Prostate gland (tissue), 2 donors: Measurements from ENCODE around the gene OPA1. TPM values are rescaled to one million over a fixed set of nuclear protein-coding genes. Genes with fewer than 3 reads are reported as not detected.

ENCODE experiments used
- DNase-seq: peaks from one replicate; pipeline ENCODE4 v3.0.0-alpha.2; 2019; ENCODE audit warnings: low spot score
- H3K27ac ChIP-seq, 2 donors: fragments of 200-600 bp; sonication (generic); 2 replicates each; pipeline ENCODE4 v1.5.1; 2017 to 2019
- H3K27me3 ChIP-seq: fragments of 200-600 bp; sonication (generic); replicated peaks from 2 replicates; pipeline ENCODE4 v1.5.1; 2019; ENCODE audit not compliant: insufficient read depth
- H3K36me3 ChIP-seq, 2 donors: fragments of 200-600 bp; sonication (generic); 1 replicate in 1 of 2; 2 replicates in 1 of 2; pipeline versions ENCODE4 v1.5.1 to v1.8.1; 2017 to 2019
- H3K4me1 ChIP-seq: fragments of 200-600 bp; sonication (generic); replicated peaks from 2 replicates; pipeline ENCODE4 v1.5.1; 2019
- H3K4me3 ChIP-seq, 2 donors: fragments of 200-600 bp; sonication (generic); 2 replicates each; pipeline ENCODE4 v1.5.1; 2017 to 2019
- H3K9me3 ChIP-seq: fragments of 200-600 bp; sonication (generic); 2 replicates; pipeline ENCODE4 v1.5.1; 2017
- CTCF ChIP-seq, 4 experiments: fragments of 200-600 bp in 2 of 4; fragments of 450-650 bp in 2 of 4; sonication (generic) in 2 of 4; IDR thresholded peaks; 1 replicate in 3 of 4; 2 replicates in 1 of 4; pipeline ENCODE4 v1.5.1; 2016 to 2019; ENCODE audit warnings: antibody characterized with exemption in 4 of 4, mild to moderate bottlenecking in 2 of 4, moderate library complexity in 2 of 4
- POLR2A ChIP-seq: fragments of 450-650 bp; IDR thresholded peaks from one replicate; pipeline ENCODE4 v1.6.1; 2016; ENCODE audit warnings: antibody characterized with exemption, mild to moderate bottlenecking
- POLR2AphosphoS5 ChIP-seq: sonication (generic); formaldehyde crosslinking; IDR thresholded peaks from one replicate; pipeline ENCODE4 v1.6.1; 2017; ENCODE audit warnings: antibody characterized with exemption
- WGBS: methylation state at CpG from one replicate; pipeline ENCODE4 v1.1.5; 2018; 5-methylcytosine and 5-hydroxymethylcytosine counted together
- intact Hi-C: fragments of 100-400 bp; cut with DNase I; formaldehyde crosslinking; loops from one replicate; pipeline ENCODE4 v1.14.2; 2022
- total RNA-seq, 2 donors: library from RNA; depleted of rRNA; stranded (reverse); fragments of >200 nt; gene quantifications; one replicate each; pipeline ENCODE4 v1.1.0, GENCODE V29; 2016

Gene OPA1
- total RNA-seq, 2 donors from 2014 or later, result 27.1 to 45.1 TPM

DNA sequence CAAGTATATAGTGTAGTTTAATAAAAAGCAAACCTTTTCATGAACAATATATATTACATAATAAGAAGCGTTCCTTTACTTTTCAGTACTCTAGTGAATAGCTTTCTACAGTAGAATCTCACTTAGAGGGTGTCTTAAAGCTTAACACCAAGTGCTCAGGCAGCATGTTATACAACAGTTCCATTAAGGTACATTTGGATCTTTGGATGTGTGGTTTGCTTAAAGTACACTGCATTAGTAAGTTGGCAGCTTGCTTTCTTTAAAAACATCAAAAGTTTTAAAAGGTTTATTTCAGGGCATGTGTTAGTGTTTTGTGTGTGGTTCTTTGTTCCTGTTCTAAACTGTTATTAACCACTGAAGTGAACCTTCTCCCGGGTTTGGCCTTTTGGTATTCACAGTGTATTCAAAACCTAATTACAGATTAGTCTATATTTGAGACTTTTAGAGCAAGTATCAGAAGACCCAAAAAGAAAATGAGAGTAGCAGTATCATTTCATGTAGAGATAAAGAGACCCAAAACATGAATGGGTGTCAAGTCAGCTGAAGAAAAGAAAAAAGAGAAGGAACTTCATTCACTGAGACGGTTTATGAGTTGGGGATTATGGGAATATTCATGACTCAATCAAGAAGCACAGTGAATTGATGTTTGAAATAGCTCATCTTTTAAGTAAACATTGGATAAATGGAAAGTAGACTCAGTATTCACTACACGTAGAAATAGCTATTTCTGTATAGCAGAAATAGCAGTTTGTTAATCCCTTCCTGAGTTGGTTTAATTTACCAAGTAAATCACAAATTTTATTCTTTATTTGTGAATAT lies 93.9 kb downstream of the OPA1 start:
- no peak for DNase-seq
- Histone ChIP-seq H3K27ac (no peak overlapping the region), H3K27me3 (no peaks in the 10 kb centered on the region), H3K9me3 (no peaks in the 10 kb centered on the region), H3K36me3 (no peaks in the 10 kb centered on the region), H3K4me3 (no peak overlapping the region), H3K4me1 (no peaks in the 10 kb centered on the region)
- intact Hi-C loops, result no loop called here
- TF ChIP-seq CTCF (IDR thresholded peaks at IDR 0.05) (no peak), POLR2A (no peak), POLR2AphosphoS5 (no peak)
- 30% methylated on average over 4 of the region's 4 CpGs for WGBS

DNA sequence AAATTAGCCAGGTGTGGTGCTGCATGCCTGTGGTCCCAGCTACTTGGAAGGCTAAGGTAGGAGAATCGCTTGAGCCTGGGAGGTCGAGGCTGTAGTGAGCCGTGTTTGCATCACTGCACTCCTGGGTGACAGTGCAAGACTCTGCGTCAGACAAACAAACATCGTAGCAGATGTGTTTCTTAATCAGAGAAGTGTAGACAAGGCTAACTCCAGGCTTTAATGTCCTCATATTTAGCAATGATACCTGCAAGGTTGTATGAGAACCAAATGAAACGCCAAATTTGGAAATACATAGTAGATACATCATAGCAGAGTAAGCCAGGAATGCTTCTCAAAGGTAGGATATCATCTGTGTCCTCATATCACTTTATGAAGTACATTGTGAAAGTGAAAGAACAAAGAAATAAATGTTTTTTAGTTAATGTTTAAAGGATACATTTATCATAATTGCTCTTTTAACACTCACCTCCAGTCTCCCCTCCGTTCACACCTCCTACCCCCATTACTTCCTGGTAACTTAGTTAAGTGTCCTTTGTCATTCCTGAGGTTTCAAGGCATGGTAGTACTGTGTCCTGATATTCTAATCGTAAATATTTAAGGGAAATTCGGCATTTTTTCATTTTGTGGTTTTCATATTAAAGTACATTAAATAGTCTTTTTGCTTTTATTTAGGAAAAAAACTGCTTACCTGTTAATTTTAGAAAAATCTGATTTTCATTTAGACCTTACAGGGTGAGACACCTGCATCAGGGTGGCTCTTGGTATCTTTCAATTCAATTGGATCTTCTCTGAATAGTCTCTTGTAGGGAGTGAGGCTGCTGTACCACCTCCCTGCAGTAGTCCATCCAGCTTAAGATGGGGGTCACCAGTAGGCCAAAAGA lies 96.1 kb downstream of the OPA1 start:
- intact Hi-C loops, result no loop called here
- H3K36me3 ChIP-seq, result no peaks in the 10 kb centered on the region
- no peaks in the 10 kb centered on the region for H3K4me1 ChIP-seq
- TF ChIP-seq POLR2AphosphoS5 (no peak), CTCF (IDR thresholded peaks at IDR 0.05) (no peak), POLR2A (no peak)
- 94% methylated on average over 9 of the region's 9 CpGs for WGBS
- H3K27me3 ChIP-seq, result no peaks in the 10 kb centered on the region
- no peak overlapping the region for H3K4me3 ChIP-seq
- H3K27ac ChIP-seq, result no peak overlapping the region
- H3K9me3 ChIP-seq, result no peaks in the 10 kb centered on the region
- DNase-seq, result no peak

- TF ChIP-seq POLR2A (no peak), POLR2AphosphoS5 (no peak), CTCF (IDR thresholded peaks at IDR 0.05) (no peak)
- WGBS, result 56% methylated on average over 5 of the region's 5 CpGs
- no peak for DNase-seq
- intact Hi-C loops, result no loop called here
- no peak overlapping the region for H3K27ac ChIP-seq
- no peaks in the 10 kb centered on the region for H3K4me1 ChIP-seq
- no peaks in the 10 kb centered on the region for H3K27me3 ChIP-seq
- H3K9me3 ChIP-seq, result no peaks in the 10 kb centered on the region
- H3K36me3 ChIP-seq, result no peaks in the 10 kb centered on the region
- no peak overlapping the region for H3K4me3 ChIP-seq
Observed at GRCh38 chr3:193693774-193694173, 100.8 kb downstream of the OPA1 start.

DNA sequence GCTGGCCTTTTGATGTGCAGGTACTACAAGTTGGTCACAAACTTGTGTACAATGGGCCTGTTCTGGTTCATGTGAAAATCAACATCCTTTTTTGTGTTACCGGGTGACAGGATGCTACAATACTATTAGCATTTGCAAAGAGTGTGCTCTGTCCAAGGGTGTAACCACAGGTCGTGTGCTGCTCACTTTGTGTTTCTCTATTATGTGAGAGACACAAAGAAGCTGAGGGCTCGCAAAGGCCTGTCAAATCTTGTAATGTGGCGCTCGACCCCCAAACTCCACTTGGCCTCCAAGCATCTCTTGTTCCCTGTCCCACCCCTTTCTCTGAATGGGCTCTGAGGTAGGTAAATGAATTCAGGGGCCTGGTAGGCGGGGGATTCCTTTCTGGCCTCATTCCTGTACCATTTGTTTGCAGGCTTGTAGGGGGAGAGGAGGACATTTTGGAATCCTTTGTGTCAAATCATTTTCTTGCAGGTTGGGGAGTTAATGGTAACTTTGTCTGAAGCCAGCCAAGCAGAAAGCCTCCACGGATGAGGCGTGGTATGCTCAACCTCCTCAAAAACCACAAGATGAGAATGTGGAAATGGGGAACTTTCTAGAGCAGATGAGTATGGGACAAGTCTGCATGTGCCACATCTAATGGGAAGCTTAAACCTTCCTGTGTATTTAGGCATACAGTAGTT lies 109.1 kb downstream of the OPA1 start:
- intact Hi-C loops, result no loop called here
- 76% methylated on average over 8 of the region's 8 CpGs for WGBS

More for the DNA sequence above, 109.1 kb downstream of the OPA1 start:
- no peaks in the 10 kb centered on the region for H3K4me1 ChIP-seq
- H3K4me3 ChIP-seq, result no peak overlapping the region
- no peaks in the 10 kb centered on the region for H3K36me3 ChIP-seq
- no peak for TF ChIP-seq POLR2AphosphoS5
- TF ChIP-seq CTCF (IDR thresholded peaks at IDR 0.05), result no peak
- no peak for TF ChIP-seq POLR2A
- no peaks in the 10 kb centered on the region for H3K9me3 ChIP-seq
- H3K27ac ChIP-seq, result no peak overlapping the region
- no peaks in the 10 kb centered on the region for H3K27me3 ChIP-seq
- DNase-seq, result no peak
